Liver (tissue), 9 donors: ENCODE data around the gene GNPTAB. TPM values are rescaled to one million over a fixed set of nuclear protein-coding genes. Genes with fewer than 3 reads are reported as not detected.
"Not testable (repeated sequence)": the region's sequence is repeated elsewhere in the genome, so short reads cannot be mapped to it uniquely, and the experiment has no call there.

Experiments
- DNase-seq: peaks from one replicate; pipeline ENCODE4 v3.0.0-alpha.2; 2017; ENCODE audit warnings: low spot score
- H3K27ac ChIP-seq, 2 donors: one replicate each; pipeline ENCODE4 v1.7.0; 2013; ENCODE audit warnings: inconsistent platforms in 2 of 2, low read length in 2 of 2, control low read depth in 1 of 2, low read depth in 1 of 2, mild to moderate bottlenecking in 1 of 2
- H3K27me3 ChIP-seq, 4 donors: one replicate each; pipeline versions ENCODE4 v1.6.1 to v1.7.0; 2013; ENCODE audit warnings: low read length in 3 of 4, inconsistent platforms in 1 of 4, mild to moderate bottlenecking in 1 of 4, moderate library complexity in 1 of 4; ENCODE audit not compliant: control insufficient read depth in 4 of 4, insufficient read depth in 4 of 4
- H3K36me3 ChIP-seq, 4 donors: one replicate each; pipeline versions ENCODE4 v1.6.1 to v1.7.0; 2013; ENCODE audit warnings: low read length in 3 of 4, mild to moderate bottlenecking in 3 of 4, low read depth in 1 of 4, moderate library complexity in 1 of 4; ENCODE audit not compliant: control insufficient read depth in 4 of 4, insufficient read depth in 3 of 4
- H3K4me1 ChIP-seq, 4 donors: one replicate each; pipeline versions ENCODE4 v1.6.1 to v1.7.0; 2013; ENCODE audit warnings: low read length in 3 of 4, mild to moderate bottlenecking in 3 of 4, moderate library complexity in 1 of 4; ENCODE audit not compliant: control insufficient read depth in 4 of 4, insufficient read depth in 4 of 4
- H3K4me3 ChIP-seq, 3 donors: one replicate each; pipeline versions ENCODE4 v1.6.1 to v1.7.0; 2013; ENCODE audit warnings: low read length in 3 of 3, control low read depth in 1 of 3, low read depth in 1 of 3, mild to moderate bottlenecking in 1 of 3
- H3K9ac ChIP-seq, 2 donors: one replicate each; pipeline ENCODE4 v1.7.0; 2013; ENCODE audit warnings: low read length in 2 of 2, mild to moderate bottlenecking in 2 of 2, moderate library complexity in 2 of 2, control low read depth in 1 of 2, low read depth in 1 of 2
- H3K9me3 ChIP-seq, 4 donors: one replicate each; pipeline versions ENCODE4 v1.6.1 to v1.7.0; 2013; ENCODE audit warnings: low read length in 3 of 4; ENCODE audit not compliant: control insufficient read depth in 4 of 4
- EGR1 ChIP-seq, 2 donors: IDR thresholded peaks; 2 replicates each; pipeline ENCODE4 v1.6.1; 2016 to 2018; ENCODE audit warnings: antibody characterized with exemption in 2 of 2, low read depth in 2 of 2
- FOXA1 ChIP-seq: IDR thresholded peaks from 2 replicates; pipeline ENCODE4 v1.6.1; 2016; ENCODE audit warnings: antibody characterized with exemption
- FOXA2 ChIP-seq: IDR thresholded peaks from 2 replicates; pipeline ENCODE4 v1.6.1; 2016; ENCODE audit warnings: antibody characterized with exemption
- HNF4A ChIP-seq, 2 donors: conservative IDR thresholded peaks; 2 replicates each; pipeline ENCODE4 v1.6.1; 2016; ENCODE audit warnings: antibody characterized with exemption in 2 of 2, mild to moderate bottlenecking in 2 of 2
- HNF4G ChIP-seq: IDR thresholded peaks from 2 replicates; pipeline ENCODE4 v1.6.1; 2016; ENCODE audit warnings: antibody characterized with exemption
- JUND ChIP-seq, 2 donors: IDR thresholded peaks; 2 replicates each; pipeline ENCODE4 v1.6.1; 2016; ENCODE audit warnings: antibody characterized with exemption in 2 of 2
- NR2F2 ChIP-seq: IDR thresholded peaks from 2 replicates; pipeline ENCODE4 v1.6.1; 2016; ENCODE audit warnings: antibody characterized with exemption
- RAD21 ChIP-seq, 2 donors: IDR thresholded peaks; 2 replicates each; pipeline ENCODE4 v1.6.1; 2016; ENCODE audit warnings: antibody characterized with exemption in 2 of 2, mild to moderate bottlenecking in 2 of 2
- YY1 ChIP-seq: IDR thresholded peaks from 2 replicates; pipeline ENCODE4 v1.6.1; 2016; ENCODE audit warnings: antibody characterized with exemption, mild to moderate bottlenecking
- WGBS: extraction: QIAGEN DNeasy Blood & Tissue Kit; methylation state at CpG from one replicate; pipeline ENCODE4 v1.1.7; 2013; 5-methylcytosine and 5-hydroxymethylcytosine counted together
- polyA plus RNA-seq, 2 donors: library from polyadenylated mRNA; stranded (reverse) in 1 of 2; unstranded in 1 of 2; fragments of 200-250 nt in 1 of 2; fragments of >200 nt in 1 of 2; fragmentation: Nextera tagmentation in 1 of 2; extraction: Ambion mirVana in 1 of 2; gene quantifications; one replicate each; pipeline versions ENCODE4 v1.2.1 to v1.2.3, GENCODE V29; 2013 to 2015
- total RNA-seq, 2 donors: library from RNA; depleted of rRNA; stranded (reverse); fragments of >200 nt; gene quantifications; one replicate each; pipeline ENCODE4 v1.2.3, GENCODE V29; 2014
- TF ChIP-seq, protein P1 (sequence below): IDR thresholded peaks from 2 replicates; pipeline ENCODE4 v1.6.1; 2016; ENCODE audit warnings: antibody characterized with exemption
- TF ChIP-seq, protein P2 (sequence below): IDR thresholded peaks from 2 replicates; pipeline ENCODE4 v1.6.1; 2016; ENCODE audit warnings: antibody characterized with exemption, mild to moderate bottlenecking
- TF ChIP-seq, protein P3 (sequence below): IDR thresholded peaks from 2 replicates; pipeline ENCODE4 v1.6.1; 2016; ENCODE audit warnings: antibody characterized with exemption
- TF ChIP-seq, protein P4 (sequence below): fragments of 150-350 bp; IDR thresholded peaks from 2 replicates; pipeline ENCODE4 v1.5.1; 2017; ENCODE audit warnings: improper control_type of control experiment, low read depth, low read length; ENCODE audit not compliant: missing input control
- donor health status: healthy.
- donor health status: healthy.
- donor health status: healthy.
- donor health status: healthy.
- donor health status: healthy.

The GNPTAB gene
- total and polyA plus RNA-seq, 4 donors = 4.6 to 11.1 (median 7.7) TPM

DNA sequence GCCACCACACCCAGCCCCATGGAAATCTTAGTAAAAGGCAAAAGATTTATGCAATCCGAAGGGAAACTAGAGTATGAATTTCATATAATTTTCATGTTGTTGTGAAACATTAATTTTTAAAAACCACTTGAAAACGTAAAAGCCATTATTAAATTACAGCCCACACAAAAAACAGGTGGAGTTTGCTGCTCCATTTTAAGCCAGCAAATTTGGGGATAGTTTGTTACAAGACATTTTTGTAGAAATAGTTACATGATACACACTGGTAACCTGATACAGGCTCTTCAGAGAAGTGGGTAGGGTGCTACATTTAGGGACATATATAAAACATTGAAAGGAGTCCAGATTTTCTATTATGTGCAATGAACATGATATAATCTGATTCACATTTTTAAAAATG lies 17.6 kb downstream of the GNPTAB start:
- no peak for DNase-seq
- Histone ChIP-seq H3K36me3 (no peaks in the 10 kb centered on the region), H3K9ac (no peak overlapping the region), H3K27me3 (no peaks in the 10 kb centered on the region), H3K9me3 (no peaks in the 10 kb centered on the region), H3K27ac (no peak overlapping the region), H3K4me1 (peaks cover 0 to 6% (median 3%) of the 10 kb centered on the region in 4 donors), H3K4me3 (no peak overlapping the region)
- WGBS = 95% methylated on average over 2 of the region's 2 CpGs
- no peak for TF ChIP-seq FOXA2
- TF ChIP-seq, protein P1, sequence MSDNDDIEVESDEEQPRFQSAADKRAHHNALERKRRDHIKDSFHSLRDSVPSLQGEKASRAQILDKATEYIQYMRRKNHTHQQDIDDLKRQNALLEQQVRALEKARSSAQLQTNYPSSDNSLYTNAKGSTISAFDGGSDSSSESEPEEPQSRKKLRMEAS = no peak
- no peak for TF ChIP-seq FOXA1
- no peak for TF ChIP-seq HNF4G
- no peak for TF ChIP-seq JUND (IDR thresholded peaks at IDR 0.05)

DNA sequence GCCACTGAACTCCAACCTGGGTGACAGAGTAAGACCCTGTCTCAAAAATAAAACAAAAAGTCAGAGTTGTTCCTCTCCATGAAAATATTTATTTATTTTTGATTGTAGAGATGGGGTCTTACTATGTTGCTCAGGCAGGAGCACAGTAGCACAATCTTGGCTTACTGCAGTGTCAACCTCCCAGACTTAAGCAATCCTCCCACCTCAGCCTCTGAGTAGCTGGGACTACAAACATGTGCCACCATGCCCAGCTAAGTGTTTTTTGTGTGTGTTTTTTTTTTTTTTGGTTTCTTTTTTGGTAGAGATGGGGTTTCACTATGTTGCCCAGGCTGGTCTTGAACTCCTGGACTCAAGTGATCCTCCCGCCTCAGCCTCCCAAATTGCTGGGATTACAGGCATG lies 18.0 kb downstream of the GNPTAB start:
- not testable (repeated sequence) for H3K27ac ChIP-seq, H3K36me3 ChIP-seq, H3K9ac ChIP-seq, H3K9me3 ChIP-seq, H3K27me3 ChIP-seq, H3K4me3 ChIP-seq, H3K4me1 ChIP-seq, DNase-seq
- 98% methylated on average over 1 of the region's 1 CpG for WGBS

DNA sequence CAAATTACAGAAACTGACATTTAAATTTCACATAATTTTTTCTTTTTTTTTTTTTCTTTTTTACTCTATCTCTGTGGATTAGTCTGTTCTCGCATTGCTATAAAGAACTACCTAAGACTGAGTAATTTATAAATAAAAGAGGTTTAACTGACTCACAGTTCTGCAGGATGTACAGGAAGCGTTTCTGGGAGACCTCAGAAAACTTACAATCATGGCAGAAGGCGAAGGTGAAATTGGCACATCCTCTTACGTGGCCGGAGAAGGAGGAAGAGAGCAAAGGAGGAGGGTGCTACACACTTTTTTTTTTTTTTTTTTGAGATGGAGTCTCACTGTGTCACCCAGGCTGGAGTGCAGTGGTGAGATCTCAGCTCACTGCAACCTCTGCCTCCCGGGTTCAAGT lies 19.4 kb downstream of the GNPTAB start:
- WGBS = 94% methylated on average over 6 of the region's 6 CpGs
- H3K9me3 ChIP-seq, DNase-seq, H3K27me3 ChIP-seq, H3K36me3 ChIP-seq, H3K27ac ChIP-seq, H3K9ac ChIP-seq, H3K4me3 ChIP-seq, H3K4me1 ChIP-seq: not testable (repeated sequence)

DNA sequence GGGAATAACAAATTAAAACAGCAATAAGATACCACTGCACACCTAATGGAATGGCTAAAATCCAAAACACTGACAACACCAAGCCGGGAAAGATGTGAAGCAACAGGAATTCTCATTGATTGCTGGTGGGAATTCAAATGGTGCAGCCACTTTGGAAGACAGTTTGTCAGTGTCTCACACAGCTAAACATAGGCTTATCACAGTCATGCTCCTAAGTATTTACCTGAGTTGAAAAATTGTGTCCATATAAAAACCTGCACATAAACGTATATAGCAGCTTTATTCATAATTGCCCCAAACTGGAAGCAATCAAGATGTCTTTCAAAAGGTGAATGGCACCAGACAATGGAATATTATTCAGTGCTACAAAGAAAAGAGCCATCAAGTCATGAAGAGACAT lies 21.6 kb downstream of the GNPTAB start:
- no peaks in the 10 kb centered on the region for H3K36me3 ChIP-seq
- WGBS = 48% methylated on average over 2 of the region's 2 CpGs
- TF ChIP-seq, protein P1 = no peak
- TF ChIP-seq, protein P2, sequence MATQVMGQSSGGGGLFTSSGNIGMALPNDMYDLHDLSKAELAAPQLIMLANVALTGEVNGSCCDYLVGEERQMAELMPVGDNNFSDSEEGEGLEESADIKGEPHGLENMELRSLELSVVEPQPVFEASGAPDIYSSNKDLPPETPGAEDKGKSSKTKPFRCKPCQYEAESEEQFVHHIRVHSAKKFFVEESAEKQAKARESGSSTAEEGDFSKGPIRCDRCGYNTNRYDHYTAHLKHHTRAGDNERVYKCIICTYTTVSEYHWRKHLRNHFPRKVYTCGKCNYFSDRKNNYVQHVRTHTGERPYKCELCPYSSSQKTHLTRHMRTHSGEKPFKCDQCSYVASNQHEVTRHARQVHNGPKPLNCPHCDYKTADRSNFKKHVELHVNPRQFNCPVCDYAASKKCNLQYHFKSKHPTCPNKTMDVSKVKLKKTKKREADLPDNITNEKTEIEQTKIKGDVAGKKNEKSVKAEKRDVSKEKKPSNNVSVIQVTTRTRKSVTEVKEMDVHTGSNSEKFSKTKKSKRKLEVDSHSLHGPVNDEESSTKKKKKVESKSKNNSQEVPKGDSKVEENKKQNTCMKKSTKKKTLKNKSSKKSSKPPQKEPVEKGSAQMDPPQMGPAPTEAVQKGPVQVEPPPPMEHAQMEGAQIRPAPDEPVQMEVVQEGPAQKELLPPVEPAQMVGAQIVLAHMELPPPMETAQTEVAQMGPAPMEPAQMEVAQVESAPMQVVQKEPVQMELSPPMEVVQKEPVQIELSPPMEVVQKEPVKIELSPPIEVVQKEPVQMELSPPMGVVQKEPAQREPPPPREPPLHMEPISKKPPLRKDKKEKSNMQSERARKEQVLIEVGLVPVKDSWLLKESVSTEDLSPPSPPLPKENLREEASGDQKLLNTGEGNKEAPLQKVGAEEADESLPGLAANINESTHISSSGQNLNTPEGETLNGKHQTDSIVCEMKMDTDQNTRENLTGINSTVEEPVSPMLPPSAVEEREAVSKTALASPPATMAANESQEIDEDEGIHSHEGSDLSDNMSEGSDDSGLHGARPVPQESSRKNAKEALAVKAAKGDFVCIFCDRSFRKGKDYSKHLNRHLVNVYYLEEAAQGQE = no peak
- no peak for TF ChIP-seq NR2F2
- TF ChIP-seq, protein P3, sequence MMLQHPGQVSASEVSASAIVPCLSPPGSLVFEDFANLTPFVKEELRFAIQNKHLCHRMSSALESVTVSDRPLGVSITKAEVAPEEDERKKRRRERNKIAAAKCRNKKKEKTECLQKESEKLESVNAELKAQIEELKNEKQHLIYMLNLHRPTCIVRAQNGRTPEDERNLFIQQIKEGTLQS = no peak
- TF ChIP-seq EGR1 (IDR thresholded peaks at IDR 0.05; ENCODE audit: low read depth in 2 of 2) = no peak
- no peak for TF ChIP-seq FOXA1
- TF ChIP-seq RAD21 (IDR thresholded peaks at IDR 0.05) = no peak
- TF ChIP-seq YY1 = no peak
- no peak for TF ChIP-seq FOXA2
- TF ChIP-seq, protein P4, sequence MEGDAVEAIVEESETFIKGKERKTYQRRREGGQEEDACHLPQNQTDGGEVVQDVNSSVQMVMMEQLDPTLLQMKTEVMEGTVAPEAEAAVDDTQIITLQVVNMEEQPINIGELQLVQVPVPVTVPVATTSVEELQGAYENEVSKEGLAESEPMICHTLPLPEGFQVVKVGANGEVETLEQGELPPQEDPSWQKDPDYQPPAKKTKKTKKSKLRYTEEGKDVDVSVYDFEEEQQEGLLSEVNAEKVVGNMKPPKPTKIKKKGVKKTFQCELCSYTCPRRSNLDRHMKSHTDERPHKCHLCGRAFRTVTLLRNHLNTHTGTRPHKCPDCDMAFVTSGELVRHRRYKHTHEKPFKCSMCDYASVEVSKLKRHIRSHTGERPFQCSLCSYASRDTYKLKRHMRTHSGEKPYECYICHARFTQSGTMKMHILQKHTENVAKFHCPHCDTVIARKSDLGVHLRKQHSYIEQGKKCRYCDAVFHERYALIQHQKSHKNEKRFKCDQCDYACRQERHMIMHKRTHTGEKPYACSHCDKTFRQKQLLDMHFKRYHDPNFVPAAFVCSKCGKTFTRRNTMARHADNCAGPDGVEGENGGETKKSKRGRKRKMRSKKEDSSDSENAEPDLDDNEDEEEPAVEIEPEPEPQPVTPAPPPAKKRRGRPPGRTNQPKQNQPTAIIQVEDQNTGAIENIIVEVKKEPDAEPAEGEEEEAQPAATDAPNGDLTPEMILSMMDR = no peak
- no peak for TF ChIP-seq HNF4A (conservative IDR thresholded peaks at IDR 0.05)

More for the DNA sequence above, 21.6 kb downstream of the GNPTAB start:
- H3K9ac ChIP-seq = no peak overlapping the region
- peaks cover 0 to 6% (median 3%) of the 10 kb centered on the region in 4 donors for H3K4me1 ChIP-seq
- no peak overlapping the region for H3K4me3 ChIP-seq
- DNase-seq = no peak
- H3K27ac ChIP-seq = no peak overlapping the region
- H3K27me3 ChIP-seq = no peaks in the 10 kb centered on the region
- H3K9me3 ChIP-seq = no peaks in the 10 kb centered on the region
